Uterine smooth muscle cell (primary cell): Measurements from ENCODE around the gene ARL5C. TPM values are rescaled to one million over a fixed set of nuclear protein-coding genes. Genes with fewer than 3 reads are reported as not detected.

ENCODE experiments used
- total RNA-seq: library from RNA; depleted of rRNA; stranded (reverse); fragments of >200 nt; gene quantifications from 2 replicates; pipeline ENCODE4 v1.2.3, GENCODE V29; 2014

Gene ARL5C, protein sequence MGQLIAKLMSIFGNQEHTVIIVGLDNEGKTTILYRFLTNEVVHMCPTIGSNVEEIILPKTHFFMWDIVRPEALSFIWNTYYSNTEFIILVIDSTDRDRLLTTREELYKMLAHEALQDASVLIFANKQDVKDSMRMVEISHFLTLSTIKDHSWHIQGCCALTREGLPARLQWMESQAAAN
- not detected in 2 replicates for total RNA-seq

DNA sequence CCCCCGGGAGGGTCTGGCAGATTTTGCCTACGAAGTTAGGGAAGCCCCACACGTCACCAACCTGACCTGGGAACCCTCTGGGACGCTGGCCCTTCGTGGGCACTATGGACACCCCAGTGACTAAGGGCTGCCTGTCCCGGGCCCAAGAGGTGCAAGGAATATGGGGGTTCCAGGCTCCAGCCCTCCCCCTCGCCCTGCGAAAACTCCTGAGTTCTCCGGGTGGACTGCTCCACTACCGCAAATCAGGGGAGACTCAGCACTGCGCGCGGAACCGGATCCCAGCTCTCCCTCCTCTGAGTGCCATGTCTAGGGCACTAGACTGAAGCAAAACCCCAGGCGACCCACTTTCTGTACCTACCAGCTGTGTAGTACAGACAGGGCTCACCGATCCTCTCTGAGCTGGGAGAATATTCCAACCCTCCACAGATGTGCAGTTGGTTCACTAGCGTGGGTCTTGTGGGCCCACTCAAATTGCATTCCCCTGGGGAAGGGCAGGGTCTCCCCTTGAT lies at the start of gene ARL5C:
ARL5C (minus strand) TSS at position 321 of the 509 bp plus-strand sequence. CDS start 401 bp downstream, outside the sequence.

DNA sequence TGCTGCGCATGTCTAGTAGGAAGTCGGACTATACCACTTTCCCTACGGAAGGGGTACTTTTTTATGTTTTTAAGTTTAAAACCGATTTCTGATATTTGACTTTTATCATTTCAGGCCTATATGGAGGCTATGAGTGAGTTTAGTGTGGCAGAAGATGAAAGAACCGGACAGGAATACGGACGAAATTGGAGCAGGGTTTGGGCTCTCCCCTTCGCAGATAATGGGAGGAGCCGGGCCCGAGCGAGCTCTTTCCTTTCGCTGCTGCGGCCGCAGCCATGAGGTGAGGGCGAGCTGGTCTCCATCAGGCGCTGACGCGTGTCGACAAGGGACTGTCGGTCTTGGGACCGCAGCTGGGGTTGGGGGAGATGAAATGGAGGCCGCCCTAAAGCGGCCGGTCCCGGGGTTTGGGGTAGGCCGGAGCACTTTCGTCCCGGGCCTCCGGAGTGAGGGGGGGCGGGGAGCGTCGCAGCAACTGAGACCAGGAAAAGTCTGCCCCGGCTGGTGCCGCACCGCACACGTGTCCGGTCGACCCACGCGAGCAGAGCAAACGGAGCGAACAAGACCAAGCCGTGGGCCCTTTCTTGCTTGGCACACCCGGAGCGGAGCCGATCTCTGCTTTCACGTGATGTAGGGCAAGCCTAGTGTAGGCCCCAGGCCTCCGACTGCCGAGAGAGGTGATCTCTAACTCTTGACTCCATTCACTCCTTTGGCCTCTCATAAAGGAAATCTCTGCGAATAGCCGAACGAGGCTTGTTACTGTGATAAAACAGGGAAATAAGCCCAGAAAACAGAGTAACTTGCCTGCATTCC lies 34.3 kb upstream of the ARL5C start, which contains the start of gene RPL19:
RPL19 (plus strand) TSS at position 214 of the 810 bp plus-strand sequence; CDS start at position 276, 62 bp downstream.

DNA sequence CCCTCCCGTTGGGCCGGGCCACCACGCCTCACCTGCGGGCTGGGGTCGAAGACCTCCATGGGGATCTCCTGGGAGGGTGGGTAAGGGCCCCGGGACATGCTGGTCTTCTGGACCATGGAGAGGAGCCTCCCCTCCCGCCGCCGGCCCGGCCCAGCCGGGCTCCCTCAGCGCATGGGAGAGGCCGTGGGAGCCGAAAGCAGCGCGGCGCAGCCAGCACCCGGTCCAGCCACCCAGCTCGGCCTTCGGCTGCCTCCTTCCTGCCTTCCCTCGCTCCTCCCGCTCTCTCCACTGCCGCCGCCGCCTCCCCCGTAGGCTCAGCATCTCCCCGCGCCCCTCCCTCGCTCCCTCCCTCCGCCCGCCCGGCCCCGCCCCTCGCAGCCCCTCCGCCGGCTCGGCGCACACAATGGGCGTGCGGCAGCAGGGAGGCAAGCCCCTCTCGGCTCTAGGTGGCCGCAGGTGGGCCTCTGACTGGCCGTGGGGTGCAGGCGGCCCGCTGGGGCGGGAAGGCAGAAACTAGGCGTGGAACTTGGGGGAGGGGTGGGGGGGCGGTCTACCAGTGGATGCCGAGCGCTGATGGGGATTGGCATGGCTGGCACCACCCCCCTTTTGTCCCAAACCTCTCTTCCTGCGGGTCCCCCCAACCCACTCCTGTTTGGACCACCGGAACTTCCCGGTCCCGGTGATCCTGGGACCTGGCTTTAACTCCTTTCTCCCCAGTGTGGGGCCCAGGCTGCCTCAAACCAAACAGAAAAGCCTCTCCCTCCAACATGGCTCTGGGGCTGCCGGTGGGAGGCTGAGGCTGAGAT lies 31.6 kb upstream of the ARL5C start, which contains the start of gene CACNB1:
CACNB1 (minus strand) TSS at position 290 of the 806 bp plus-strand sequence; CDS start at position 116, 174 bp downstream.

DNA sequence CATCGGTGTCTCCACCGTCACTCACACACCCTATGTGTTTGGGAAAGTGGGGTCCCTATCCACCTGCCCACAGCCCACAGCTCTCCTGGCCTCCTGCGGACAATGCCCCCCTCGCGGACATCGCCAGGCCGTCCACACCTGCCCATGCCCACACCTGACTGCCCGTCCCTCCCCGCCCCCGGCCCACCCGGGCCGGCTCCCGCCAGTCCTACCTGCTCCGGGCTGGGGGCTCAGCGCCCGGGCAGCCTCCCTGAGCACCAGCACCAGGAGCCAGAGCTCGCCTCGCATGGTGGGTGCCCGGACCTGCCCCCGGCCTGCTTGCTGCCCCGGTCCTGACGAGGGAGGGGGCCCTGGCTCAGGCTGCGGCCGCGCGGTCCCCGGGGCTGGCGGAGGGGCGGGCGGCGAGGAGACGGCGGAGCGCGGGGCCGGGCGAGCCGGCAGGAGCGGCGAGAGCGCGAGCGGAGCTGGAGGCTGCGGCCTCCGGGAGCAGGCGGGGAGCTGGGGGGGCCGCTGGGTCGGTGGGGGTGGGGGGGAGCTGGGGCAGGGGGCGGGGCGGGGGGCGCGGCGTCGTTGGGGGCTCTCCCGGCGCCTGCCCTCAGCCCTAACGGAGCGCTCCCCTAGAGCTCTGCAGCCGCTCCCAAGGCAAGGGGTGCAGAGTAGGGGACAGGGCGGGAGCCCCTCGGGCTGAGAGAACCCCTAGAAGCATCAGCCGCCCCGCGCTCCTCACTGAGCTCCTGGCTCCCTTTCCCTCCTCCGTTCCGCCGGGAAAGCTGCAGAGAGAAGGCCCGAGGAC lies 14.6 kb downstream of the ARL5C start, which contains the start of gene PLXDC1:
PLXDC1 (minus strand) TSS at position 488 of the 793 bp plus-strand sequence; CDS start at position 288, 200 bp downstream.

Other genes starting within 250 kb of the ARL5C start
- 0.11 TPM in 1 of 2 replicates, not detected in the other for gene FBXO47, start 198.8 kb downstream of the ARL5C start, total RNA-seq
- gene PLXDC1, start 14.5 kb downstream of the ARL5C start, total RNA-seq, result 0.11 TPM in 1 of 2 replicates, not detected in the other
- 7.1 and 12.1 TPM in 2 replicates for gene CACNB1, start 31.5 kb upstream of the ARL5C start, total RNA-seq
- 1,693 and 2,019 TPM in 2 replicates for gene RPL19, start 34.1 kb upstream of the ARL5C start, total RNA-seq
- not detected in 2 replicates for gene STAC2, start 59.8 kb upstream of the ARL5C start, total RNA-seq
- gene FBXL20, start 235.5 kb upstream of the ARL5C start, total RNA-seq, result 13.8 and 21.4 TPM in 2 replicates